ENCODE measurements around the gene FKBP1B.

The FKBP1B gene

GRCh38 chr2:24055750-24056149, 6.2 kb downstream of the FKBP1B start:
- H3K27ac ChIP-seq, result no peak overlapping the region
- no peaks in the 10 kb centered on the region for H3K4me1 ChIP-seq
- H3K27me3 ChIP-seq (ENCODE audit: control insufficient read depth, insufficient read depth, low read length), result no peaks in the 10 kb centered on the region
- no peak overlapping the region for H3K4me2 ChIP-seq (ENCODE audit: low read length)
- H3K9ac ChIP-seq, result no peak overlapping the region
- H3K4me3 ChIP-seq (ENCODE audit: low read depth, low read length), result no peak overlapping the region
- TF ChIP-seq CTCF (IDR thresholded peaks at IDR 0.05), result no peak
- no peak overlapping the region for H2AFZ ChIP-seq
- no peaks in the 10 kb centered on the region for H3K9me3 ChIP-seq (ENCODE audit: control insufficient read depth, low read length)
- no peaks in the 10 kb centered on the region for H3K79me2 ChIP-seq
- no peaks in the 10 kb centered on the region for H3K36me3 ChIP-seq (ENCODE audit: control insufficient read depth, insufficient read depth, low read length)

- Histone ChIP-seq H3K4me1 (no peaks in the 10 kb centered on the region), H2AFZ (no peak overlapping the region), H3K27me3 (ENCODE audit: control insufficient read depth, insufficient read depth, low read length) (no peaks in the 10 kb centered on the region), H3K4me3 (ENCODE audit: low read depth, low read length) (no peak overlapping the region), H3K36me3 (ENCODE audit: control insufficient read depth, insufficient read depth, low read length) (no peaks in the 10 kb centered on the region), H3K9ac (no peak overlapping the region), H3K4me2 (ENCODE audit: low read length) (no peak overlapping the region), H3K27ac (no peak overlapping the region), H3K9me3 (ENCODE audit: control insufficient read depth, low read length) (no peaks in the 10 kb centered on the region), H3K79me2 (no peaks in the 10 kb centered on the region)
- no peak for TF ChIP-seq CTCF (IDR thresholded peaks at IDR 0.05)
These were observed 9.2 kb downstream of the FKBP1B start for GRCh38 chr2:24058564-24059271.

GRCh38 chr2:24065341-24065740, 15.8 kb downstream of the FKBP1B start:
- Histone ChIP-seq H3K9ac (no peak overlapping the region), H3K9me3 (ENCODE audit: control insufficient read depth, low read length) (no peaks in the 10 kb centered on the region), H3K4me1 (no peaks in the 10 kb centered on the region), H3K36me3 (ENCODE audit: control insufficient read depth, insufficient read depth, low read length) (no peaks in the 10 kb centered on the region), H3K27me3 (ENCODE audit: control insufficient read depth, insufficient read depth, low read length) (no peaks in the 10 kb centered on the region), H3K79me2 (no peaks in the 10 kb centered on the region), H3K4me2 (ENCODE audit: low read length) (no peak overlapping the region), H3K27ac (no peak overlapping the region), H3K4me3 (ENCODE audit: low read depth, low read length) (no peak overlapping the region), H2AFZ (no peak overlapping the region)
- TF ChIP-seq CTCF (IDR thresholded peaks at IDR 0.05), result no peak

- Histone ChIP-seq H3K4me1 (peaks cover 11% of the 10 kb centered on the region), H3K36me3 (ENCODE audit: control insufficient read depth, insufficient read depth, low read length) (no peaks in the 10 kb centered on the region), H2AFZ (no peak overlapping the region), H3K27me3 (ENCODE audit: control insufficient read depth, insufficient read depth, low read length) (no peaks in the 10 kb centered on the region), H3K4me3 (ENCODE audit: low read depth, low read length) (no peak overlapping the region), H3K27ac (no peak overlapping the region), H3K79me2 (peaks cover 8% of the 10 kb centered on the region), H3K9ac (no peak overlapping the region), H3K4me2 (ENCODE audit: low read length) (no peak overlapping the region), H3K9me3 (ENCODE audit: control insufficient read depth, low read length) (no peaks in the 10 kb centered on the region)
- TF ChIP-seq CTCF (IDR thresholded peaks at IDR 0.05), result no peak
These were observed 22.7 kb downstream of the FKBP1B start for GRCh38 chr2:24072259-24072658.

GRCh38 chr2:24073816-24074215, 24.3 kb downstream of the FKBP1B start:
- no peaks in the 10 kb centered on the region for H3K27me3 ChIP-seq (ENCODE audit: control insufficient read depth, insufficient read depth, low read length)
- no peak overlapping the region for H3K4me3 ChIP-seq (ENCODE audit: low read depth, low read length)
- no peak overlapping the region for H3K9ac ChIP-seq
- no peaks in the 10 kb centered on the region for H3K36me3 ChIP-seq (ENCODE audit: control insufficient read depth, insufficient read depth, low read length)
- no peaks in the 10 kb centered on the region for H3K9me3 ChIP-seq (ENCODE audit: control insufficient read depth, low read length)
- no peak for TF ChIP-seq CTCF (IDR thresholded peaks at IDR 0.05)
- no peak overlapping the region for H3K27ac ChIP-seq
- H3K79me2 ChIP-seq, result peaks cover 8% of the 10 kb centered on the region
- H3K4me1 ChIP-seq, result peaks cover 11% of the 10 kb centered on the region
- no peak overlapping the region for H2AFZ ChIP-seq
- H3K4me2 ChIP-seq (ENCODE audit: low read length), result no peak overlapping the region

Data from parathyroid adenoma (tissue), 2 donors.